ENCODE results near the gene MYL6.
"Not testable (repeated sequence)": the region's sequence is repeated elsewhere in the genome, so short reads cannot be mapped to it uniquely, and the experiment has no call there.

Gene MYL6

DNA sequence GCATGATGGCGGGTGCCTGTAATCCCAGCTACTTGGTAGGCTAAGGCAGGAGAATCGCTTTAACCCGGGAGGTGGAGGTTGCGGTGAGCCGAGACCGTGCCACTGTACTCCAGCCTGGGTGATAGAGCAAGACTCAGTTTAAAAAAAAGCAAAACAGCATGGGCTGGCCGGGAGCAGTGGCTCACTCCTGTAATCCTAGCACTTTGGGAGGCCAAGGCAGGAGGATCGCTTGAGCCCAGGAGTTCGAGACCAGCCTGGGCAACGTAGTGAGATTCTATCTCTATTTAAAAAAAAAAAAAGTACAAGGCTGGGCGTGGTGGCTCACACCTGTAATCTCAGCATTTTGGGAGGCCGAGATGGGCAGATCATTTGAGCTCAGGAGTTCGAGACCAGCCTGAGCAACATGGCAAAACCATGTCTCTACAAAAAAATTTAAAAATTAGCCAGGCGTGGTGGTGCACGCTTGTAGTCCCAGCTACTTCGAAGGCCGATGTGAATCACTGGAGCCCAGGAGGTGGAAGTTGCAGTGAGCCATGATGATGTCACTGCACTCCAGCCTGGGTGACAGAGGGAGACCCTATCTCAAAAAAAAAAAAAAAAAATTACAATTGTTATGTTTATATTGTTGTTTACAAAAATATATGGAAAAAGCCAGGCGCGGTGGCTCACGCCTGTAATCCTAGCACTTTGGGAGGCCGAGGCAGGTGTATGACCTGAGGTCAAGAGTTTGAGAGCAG, 1.5 kb upstream of the MYL6 start:
- not testable (repeated sequence) for DNase-seq (ENCODE audit: low read depth in 3 of 3, low spot score in 1 of 3)

GRCh38 chr12:56157201-56158028, 744 bp upstream of the MYL6 start:
- peak in 1 of 3 donors; percentile 31 for DNase-seq (ENCODE audit: low read depth in 3 of 3, low spot score in 1 of 3)

DNA sequence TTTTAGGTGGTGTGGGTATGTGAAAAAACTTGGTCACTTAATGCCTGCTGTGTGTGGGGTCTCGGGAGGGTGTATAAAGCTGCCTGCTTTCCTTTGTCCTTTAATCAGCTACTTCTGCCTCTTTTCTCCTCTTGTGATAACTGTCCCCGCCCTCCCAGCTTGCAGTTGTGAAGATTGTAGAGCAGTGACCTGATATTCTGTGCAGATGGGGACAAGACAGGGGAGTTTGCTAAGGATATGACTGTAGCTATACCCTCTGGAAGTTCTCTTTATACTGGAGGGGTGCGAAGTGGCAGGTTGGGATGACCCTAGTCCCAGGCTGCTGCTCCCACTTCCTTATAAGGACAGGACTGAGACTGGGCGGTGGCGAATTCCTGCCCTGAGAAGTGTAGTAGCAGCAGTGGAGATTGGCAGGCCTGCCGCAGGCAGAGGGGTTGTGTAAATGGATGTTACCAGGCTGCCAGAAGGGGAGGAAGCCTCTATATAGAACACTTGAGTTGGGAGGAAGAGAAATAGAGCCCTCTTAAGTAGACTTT, 835 bp downstream of the MYL6 start:
- DNase-seq (ENCODE audit: low read depth in 3 of 3, low spot score in 1 of 3): no peak

DNA sequence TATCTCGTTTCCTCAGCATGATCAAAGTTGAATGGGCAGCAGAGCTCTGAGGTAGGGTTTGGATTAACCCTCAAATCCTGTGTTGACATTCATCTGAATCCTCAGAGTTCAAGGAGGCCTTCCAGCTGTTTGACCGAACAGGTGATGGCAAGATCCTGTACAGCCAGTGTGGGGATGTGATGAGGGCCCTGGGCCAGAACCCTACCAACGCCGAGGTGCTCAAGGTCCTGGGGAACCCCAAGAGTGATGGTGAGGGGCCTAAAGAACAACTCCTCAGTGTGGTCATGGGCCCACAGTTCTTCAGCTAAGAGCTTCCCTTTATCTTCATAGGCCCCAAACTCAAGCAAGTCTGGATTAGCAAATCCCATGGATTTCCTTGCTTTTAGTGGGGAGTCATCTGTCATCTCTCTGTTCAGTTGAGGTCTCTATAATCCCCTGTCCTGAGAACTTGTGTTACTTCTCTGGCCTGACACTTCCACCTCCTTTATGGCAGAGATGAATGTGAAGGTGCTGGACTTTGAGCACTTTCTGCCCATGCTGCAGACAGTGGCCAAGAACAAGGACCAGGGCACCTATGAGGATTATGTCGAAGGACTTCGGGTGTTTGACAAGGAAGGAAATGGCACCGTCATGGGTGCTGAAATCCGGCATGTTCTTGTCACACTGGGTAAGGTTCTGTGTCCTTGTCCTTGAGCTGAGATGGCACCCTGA, 1.5 kb downstream of the MYL6 start:
- DNase-seq (ENCODE audit: low read depth in 3 of 3, low spot score in 1 of 3): no peak

GRCh38 chr12:56160193-56160763, 2.1 kb downstream of the MYL6 start:
- DNase-seq (ENCODE audit: low read depth in 3 of 3, low spot score in 1 of 3): peak; percentile 21 to 39 (median 37)

GRCh38 chr12:56160894-56161689, 2.9 kb downstream of the MYL6 start:
- no peak for DNase-seq (ENCODE audit: low read depth in 3 of 3, low spot score in 1 of 3)

- no peak for DNase-seq (ENCODE audit: low read depth in 3 of 3, low spot score in 1 of 3)
These were observed 3.7 kb downstream of the MYL6 start for GRCh38 chr12:56161690-56162351.

GRCh38 chr12:56162468-56163290, 4.5 kb downstream of the MYL6 start:
- no peak for DNase-seq (ENCODE audit: low read depth in 3 of 3, low spot score in 1 of 3)

GRCh38 chr12:56163533-56164344, 5.6 kb downstream of the MYL6 start:
- DNase-seq (ENCODE audit: low read depth in 3 of 3, low spot score in 1 of 3): no peak

DNA sequence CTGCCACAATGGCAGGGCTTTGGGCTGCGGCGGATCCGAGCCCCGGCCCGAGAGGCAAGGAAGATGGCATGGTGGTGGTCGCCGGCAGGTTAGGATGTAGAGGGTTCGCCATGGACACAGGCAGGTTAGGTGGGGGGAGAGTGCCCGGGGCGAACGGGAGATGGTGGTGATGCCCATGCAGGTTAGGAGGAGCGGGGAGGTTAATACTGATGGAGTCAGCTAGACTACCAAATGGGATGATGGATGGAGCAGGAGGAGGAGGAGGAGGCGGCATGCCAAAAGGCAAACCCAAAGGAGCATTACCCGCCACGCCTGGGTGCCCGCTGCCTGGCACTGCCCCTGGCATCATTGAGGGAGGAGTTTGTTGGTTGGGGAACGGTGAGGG, 6.2 kb downstream of the MYL6 start:
- no peak for DNase-seq (ENCODE audit: low read depth in 3 of 3, low spot score in 1 of 3)

- DNase-seq (ENCODE audit: low read depth in 3 of 3, low spot score in 1 of 3): no peak
These were observed 7.2 kb downstream of the MYL6 start for GRCh38 chr12:56165369-56165768.

- no peak for DNase-seq (ENCODE audit: low read depth in 3 of 3, low spot score in 1 of 3)
These were observed 11.1 kb downstream of the MYL6 start for GRCh38 chr12:56169229-56169759.

GRCh38 chr12:56172839-56173238, 14.7 kb downstream of the MYL6 start:
- DNase-seq (ENCODE audit: low read depth in 3 of 3, low spot score in 1 of 3): no peak

GRCh38 chr12:56178347-56178746, 20.2 kb downstream of the MYL6 start:
- no peak for DNase-seq (ENCODE audit: low read depth in 3 of 3, low spot score in 1 of 3)

- no peak for DNase-seq (ENCODE audit: low read depth in 3 of 3, low spot score in 1 of 3)
These were observed 28.8 kb downstream of the MYL6 start for GRCh38 chr12:56186957-56187356.

- no peak for DNase-seq (ENCODE audit: low read depth in 3 of 3, low spot score in 1 of 3)
These were observed 30.1 kb downstream of the MYL6 start for GRCh38 chr12:56188131-56188777.

GRCh38 chr12:56188778-56189098, 30.6 kb downstream of the MYL6 start:
- DNase-seq (ENCODE audit: low read depth in 3 of 3, low spot score in 1 of 3): peak in 1 of 3 donors; percentile 11
